HEK293 (cell line): ENCODE measurements around the gene EMC6.

ENCODE experiments used
- CTCF ChIA-PET: fragments of 350-600 bp; formaldehyde crosslinking; extraction: SDS; loops from one replicate; lab custom pipeline; 2021; ENCODE audit warnings: antibody characterized with exemption; lab: Yijun Ruan, JAX
- POLR2A ChIA-PET: fragments of 300-600 bp; formaldehyde crosslinking; extraction: SDS; loops from one replicate; lab custom pipeline; 2020; ENCODE audit warnings: antibody characterized with exemption, inconsistent platforms; lab: Yijun Ruan, JAX
- H3K27ac ChIP-seq: fragments of 200-500 bp; sonication (Bioruptor generic); 2 replicates; pipeline ENCODE4 v1.5.1; 2014; ENCODE audit warnings: low read depth, low read length, control low read depth, inconsistent platforms; ENCODE audit errors: extremely low read depth
- H3K36me3 ChIP-seq, 2 experiments: fragments of 200-500 bp in 1 of 2; sonication (Bioruptor generic) in 1 of 2; 1 replicate in 1 of 2; 2 replicates in 1 of 2; pipeline ENCODE4 v1.5.1; 2014 to 2017; ENCODE audit warnings: inconsistent platforms in 2 of 2, low read length in 2 of 2; ENCODE audit not compliant: control insufficient read depth in 2 of 2, insufficient read depth in 1 of 2
- H3K4me1 ChIP-seq: fragments of 200-500 bp; sonication (Bioruptor generic); 2 replicates; pipeline ENCODE4 v1.5.1; 2014; ENCODE audit warnings: mild to moderate bottlenecking, low read length, inconsistent platforms; ENCODE audit not compliant: control insufficient read depth, insufficient read depth
- H3K4me3 ChIP-seq: 2 replicates; pipeline ENCODE4 v1.5.1; 2011; ENCODE audit warnings: low read depth, mild to moderate bottlenecking, control low read depth, low read length, moderate library complexity
- H3K9me3 ChIP-seq: fragments of 200-500 bp; sonication (Bioruptor generic); 2 replicates; pipeline ENCODE4 v1.5.1; 2014; ENCODE audit warnings: low read depth, low read length, inconsistent platforms; ENCODE audit not compliant: control insufficient read depth, insufficient read depth
- CTCF ChIP-seq: fragments of 450-650 bp; formaldehyde crosslinking; IDR thresholded peaks from 2 replicates; pipeline ENCODE4 v1.5.1; 2016; ENCODE audit warnings: missing biosample characterization, missing genetic modification characterization
- FEZF1 ChIP-seq: fragments of 450-650 bp; formaldehyde crosslinking; IDR thresholded peaks from 2 replicates; pipeline ENCODE4 v1.5.1; 2016; ENCODE audit warnings: missing biosample characterization, missing genetic modification characterization
- KLF7 ChIP-seq: fragments of 450-650 bp; formaldehyde crosslinking; IDR thresholded peaks from 2 replicates; pipeline ENCODE4 v1.5.1; 2016; ENCODE audit warnings: missing biosample characterization, missing genetic modification characterization, borderline replicate concordance
- MZF1 ChIP-seq: fragments of 450-650 bp; formaldehyde crosslinking; IDR thresholded peaks from 2 replicates; pipeline ENCODE4 v1.5.1; 2017; ENCODE audit warnings: missing biosample characterization, missing genetic modification characterization, borderline replicate concordance
- SP2 ChIP-seq: fragments of 450-650 bp; formaldehyde crosslinking; IDR thresholded peaks from 2 replicates; pipeline ENCODE4 v1.5.1; 2016; ENCODE audit warnings: missing biosample characterization, missing genetic modification characterization
- WT1 ChIP-seq: fragments of 450-650 bp; formaldehyde crosslinking; IDR thresholded peaks from 2 replicates; pipeline ENCODE4 v1.5.1; 2016; ENCODE audit warnings: missing biosample characterization, missing genetic modification characterization
- ZBTB8A ChIP-seq: fragments of 450-650 bp; formaldehyde crosslinking; IDR thresholded peaks from 2 replicates; pipeline ENCODE4 v1.5.1; 2016; ENCODE audit warnings: missing biosample characterization, missing genetic modification characterization
- ZFP69B ChIP-seq: fragments of 450-650 bp; formaldehyde crosslinking; IDR thresholded peaks from 2 replicates; pipeline ENCODE4 v1.5.1; 2016; ENCODE audit warnings: missing biosample characterization, missing genetic modification characterization
- ZIC2 ChIP-seq: fragments of 450-650 bp; formaldehyde crosslinking; IDR thresholded peaks from 2 replicates; pipeline ENCODE4 v1.5.1; 2016; ENCODE audit warnings: missing biosample characterization, missing genetic modification characterization
- ZNF140 ChIP-seq: fragments of 450-650 bp; formaldehyde crosslinking; IDR thresholded peaks from 2 replicates; pipeline ENCODE4 v1.5.1; 2016; ENCODE audit warnings: missing biosample characterization, missing genetic modification characterization
- ZNF174 ChIP-seq: fragments of 450-650 bp; formaldehyde crosslinking; IDR thresholded peaks from 2 replicates; pipeline ENCODE4 v1.5.0; 2017; ENCODE audit warnings: missing biosample characterization, mild to moderate bottlenecking, missing genetic modification characterization
- ZNF23 ChIP-seq: fragments of 450-650 bp; formaldehyde crosslinking; IDR thresholded peaks from 2 replicates; pipeline ENCODE4 v1.5.1; 2016; ENCODE audit warnings: missing biosample characterization, missing genetic modification characterization, borderline replicate concordance
- ZNF280D ChIP-seq: fragments of 450-650 bp; formaldehyde crosslinking; IDR thresholded peaks from 2 replicates; pipeline ENCODE4 v1.5.1; 2016; ENCODE audit warnings: missing biosample characterization, missing genetic modification characterization
- ZNF350 ChIP-seq: fragments of 450-650 bp; formaldehyde crosslinking; IDR thresholded peaks from 2 replicates; pipeline ENCODE4 v1.5.0; 2017; ENCODE audit warnings: missing biosample characterization, mild to moderate bottlenecking, missing genetic modification characterization
- ZNF37A ChIP-seq: fragments of 450-650 bp; IDR thresholded peaks from 2 replicates; pipeline ENCODE4 v1.5.1; 2018; ENCODE audit warnings: missing biosample characterization, missing genetic modification characterization
- ZNF398 ChIP-seq: fragments of 450-650 bp; formaldehyde crosslinking; IDR thresholded peaks from 2 replicates; pipeline ENCODE4 v1.5.1; 2017; ENCODE audit warnings: missing biosample characterization, missing genetic modification characterization
- ZNF513 ChIP-seq: fragments of 450-650 bp; IDR thresholded peaks from 2 replicates; pipeline ENCODE4 v1.5.1; 2018; ENCODE audit warnings: missing biosample characterization, missing genetic modification characterization
- ZNF610 ChIP-seq: fragments of 450-650 bp; formaldehyde crosslinking; IDR thresholded peaks from 2 replicates; pipeline ENCODE4 v1.5.1; 2016; ENCODE audit warnings: missing biosample characterization, missing genetic modification characterization, borderline replicate concordance
- ZNF623 ChIP-seq: fragments of 450-650 bp; formaldehyde crosslinking; IDR thresholded peaks from 2 replicates; pipeline ENCODE4 v1.5.1; 2016; ENCODE audit warnings: missing biosample characterization, missing genetic modification characterization
- ZNF670 ChIP-seq: fragments of 450-650 bp; formaldehyde crosslinking; IDR thresholded peaks from 2 replicates; pipeline ENCODE4 v1.5.1; 2016; ENCODE audit warnings: missing biosample characterization, missing genetic modification characterization, low read depth
- ZNF692 ChIP-seq: fragments of 450-650 bp; formaldehyde crosslinking; IDR thresholded peaks from 2 replicates; pipeline ENCODE4 v1.5.1; 2016; ENCODE audit warnings: missing biosample characterization, missing genetic modification characterization
- ZXDB ChIP-seq: fragments of 450-650 bp; formaldehyde crosslinking; IDR thresholded peaks from 2 replicates; pipeline ENCODE4 v1.5.1; 2016; ENCODE audit warnings: missing biosample characterization, missing genetic modification characterization

EMC6 gene

GRCh38 chr17:3657588-3657869, 11.1 kb upstream of the EMC6 start (continued):
- TF ChIP-seq ZNF280D (no peak), KLF7 (tag by site-specific recombination) (no peak), ZNF692 (tag by site-specific recombination) (no peak), FEZF1 (tag by site-specific recombination) (no peak), ZXDB (tag by site-specific recombination) (no peak), ZFP69B (tag by site-specific recombination) (no peak), ZNF174 (tag by site-specific recombination) (no peak), ZNF23 (no peak), ZBTB8A (tag by site-specific recombination) (no peak), ZNF37A (tag by site-specific recombination) (no peak)

- peaks cover 0 to 37% of the 10 kb centered on the region in 2 experiments; a peak in 1 of 3 replicates for H3K36me3 ChIP-seq
- CTCF ChIA-PET = interaction anchor here (0.6 to 3.0 kb wide), 4 partner anchors 11 to 57 kb away, joined by 3 to 8 read pairs (median 3); no protein-coding TSS in a partner anchor
- POLR2A ChIA-PET = interaction anchor here (3.8 to 5.4 kb wide), 2 partner anchors 9 to 22 kb away, joined by 23 to 26 read pairs; partner anchors contain the start of genes CTNS, SHPK and TAX1BP3
Observed at GRCh38 chr17:3657874-3658783, 10.5 kb upstream of the EMC6 start.

More at GRCh38 chr17:3657874-3658783, 10.5 kb upstream of the EMC6 start:
- H3K4me3 ChIP-seq = no peak overlapping the region
- TF ChIP-seq ZNF398 (tag by site-specific recombination) (no peak), ZNF623 (tag by site-specific recombination) (no peak), ZNF610 (tag by site-specific recombination) (no peak), ZNF513 (tag by site-specific recombination) (no peak), SP2 (tag by site-specific recombination) (peak; percentile 33), WT1 (tag by site-specific recombination) (no peak), ZNF350 (no peak), MZF1 (tag by site-specific recombination) (no peak), CTCF (tag by site-specific recombination) (no peak), ZNF670 (tag by site-specific recombination) (no peak), ZIC2 (tag by site-specific recombination) (peak; percentile 72), KLF7 (tag by site-specific recombination) (no peak), ZNF140 (no peak)
- no peak overlapping the region for H3K27ac ChIP-seq
- H3K4me1 ChIP-seq = no peaks in the 10 kb centered on the region
- H3K9me3 ChIP-seq = no peaks in the 10 kb centered on the region
